Lung (tissue), 12 donors: ENCODE measurements around the gene LIFR. TPM values are rescaled to one million over a fixed set of nuclear protein-coding genes. Genes with fewer than 3 reads are reported as not detected.
"Not testable (repeated sequence)": the region's sequence is repeated elsewhere in the genome, so short reads cannot be mapped to it uniquely, and the experiment has no call there.

Experiments
- ATAC-seq: fragments of 200-7000 bp; cut with Tn5 transposase; one replicate; pipeline ENCODE4 v1.9.1; 2020; ENCODE audit warnings: moderate number of reproducible peaks; ENCODE audit not compliant: insufficient read depth, low FRiP score
- DNase-seq, 3 donors: peaks; one replicate each; pipeline ENCODE4 v3.0.0-alpha.2; 2013 to 2017
- H3K27ac ChIP-seq, 2 donors: one replicate each; pipeline ENCODE4 v1.5.1; 2013; ENCODE audit warnings: mild to moderate bottlenecking in 2 of 2, moderate library complexity in 2 of 2, control low read depth in 1 of 2, inconsistent platforms in 1 of 2, low read depth in 1 of 2, low read length in 1 of 2
- H3K27me3 ChIP-seq, 3 donors: one replicate each; pipeline ENCODE4 v1.5.1; 2013; ENCODE audit warnings: low read length in 2 of 3; ENCODE audit not compliant: control insufficient read depth in 3 of 3, insufficient read depth in 3 of 3
- H3K36me3 ChIP-seq, 4 donors: one replicate each; pipeline ENCODE4 v1.5.1; 2013; ENCODE audit warnings: low read length in 4 of 4, mild to moderate bottlenecking in 1 of 4, moderate library complexity in 1 of 4; ENCODE audit not compliant: control insufficient read depth in 4 of 4, insufficient read depth in 4 of 4
- H3K4me1 ChIP-seq, 5 donors: one replicate each; pipeline ENCODE4 v1.5.1; 2013; ENCODE audit warnings: low read length in 5 of 5, mild to moderate bottlenecking in 2 of 5, moderate library complexity in 1 of 5; ENCODE audit not compliant: control insufficient read depth in 5 of 5, insufficient read depth in 5 of 5
- H3K4me3 ChIP-seq: one replicate; pipeline ENCODE4 v1.5.1; 2013; ENCODE audit warnings: mild to moderate bottlenecking, control low read depth, moderate library complexity
- H3K9ac ChIP-seq, 2 donors: one replicate each; pipeline ENCODE4 v1.5.1; 2013; ENCODE audit warnings: low read length in 2 of 2, control low read depth in 1 of 2; ENCODE audit not compliant: insufficient read depth in 1 of 2
- H3K9me3 ChIP-seq, 4 donors: one replicate each; pipeline ENCODE4 v1.5.1; 2013; ENCODE audit warnings: low read length in 3 of 4, mild to moderate bottlenecking in 1 of 4, moderate library complexity in 1 of 4; ENCODE audit not compliant: control insufficient read depth in 4 of 4, insufficient read depth in 3 of 4
- WGBS, 2 donors: extraction: QIAGEN DNeasy Blood & Tissue Kit; methylation state at CpG; one replicate each; pipeline ENCODE4 v1.1.7; 2013; 5-methylcytosine and 5-hydroxymethylcytosine counted together
- polyA plus RNA-seq, 2 donors: library from polyadenylated mRNA; stranded (reverse); fragments of 200-250 nt; gene quantifications; one replicate each; pipeline ENCODE4 v1.2.1, GENCODE V29; 2013
- total RNA-seq, 2 donors: library from RNA; depleted of rRNA in 1 of 2; stranded (reverse); fragments of >200 nt in 1 of 2; gene quantifications; one replicate each; pipeline ENCODE4 v1.2.1, GENCODE V29; 2014 to 2021
- TF ChIP-seq, protein P1 (sequence below): IDR thresholded peaks from 2 replicates; pipeline ENCODE4 v1.5.1; 2012; ENCODE audit warnings: mild to moderate bottlenecking; ENCODE audit errors: control extremely low read depth, extremely low read depth
- donor health status: control.
- donor health status: control.
- donor health status: Bipolar disorder and iron deficiency.
- donor health status: healthy.
- donor health status: DM: yes; HTN: yes; CAD: no.

Gene LIFR
- total and polyA plus RNA-seq, 4 donors = 14.2 to 345 (median 37.8) TPM

DNA sequence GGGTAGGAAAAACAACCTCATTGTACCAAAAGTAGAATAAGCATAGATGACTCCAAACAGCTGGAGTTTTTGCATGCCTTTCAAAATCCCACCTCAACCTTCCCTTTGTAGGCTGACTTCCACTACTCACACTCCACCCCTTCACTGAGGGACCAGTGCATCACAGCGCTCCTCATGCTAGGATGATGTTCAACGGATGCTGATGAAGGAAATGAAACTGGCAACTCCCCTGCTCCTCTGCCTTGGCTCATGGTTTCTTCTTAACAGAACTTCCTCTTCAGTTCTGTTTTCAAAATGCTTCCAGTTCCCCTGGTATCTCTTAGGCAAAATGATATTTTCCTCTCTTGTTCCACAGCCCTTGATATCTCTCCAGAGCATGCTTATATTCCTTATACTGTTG is 29.0 kb downstream of the LIFR start:
- H3K4me3 ChIP-seq = no peak overlapping the region
- H3K4me1 ChIP-seq = peaks cover 2 to 22% (median 12%) of the 10 kb centered on the region in 5 donors
- ATAC-seq (no peak), DNase-seq (no peak)
- H3K27ac ChIP-seq = no peak overlapping the region
- no peak overlapping the region for H3K9ac ChIP-seq
- 56 to 64% methylated on average over 2 of the region's 2 CpGs for WGBS, 2 donors
- H3K9me3 ChIP-seq = no peaks in the 10 kb centered on the region
- peaks cover 6 to 55% (median 17%) of the 10 kb centered on the region in 4 donors for H3K36me3 ChIP-seq
- H3K27me3 ChIP-seq = no peaks in the 10 kb centered on the region
- TF ChIP-seq, protein P1, sequence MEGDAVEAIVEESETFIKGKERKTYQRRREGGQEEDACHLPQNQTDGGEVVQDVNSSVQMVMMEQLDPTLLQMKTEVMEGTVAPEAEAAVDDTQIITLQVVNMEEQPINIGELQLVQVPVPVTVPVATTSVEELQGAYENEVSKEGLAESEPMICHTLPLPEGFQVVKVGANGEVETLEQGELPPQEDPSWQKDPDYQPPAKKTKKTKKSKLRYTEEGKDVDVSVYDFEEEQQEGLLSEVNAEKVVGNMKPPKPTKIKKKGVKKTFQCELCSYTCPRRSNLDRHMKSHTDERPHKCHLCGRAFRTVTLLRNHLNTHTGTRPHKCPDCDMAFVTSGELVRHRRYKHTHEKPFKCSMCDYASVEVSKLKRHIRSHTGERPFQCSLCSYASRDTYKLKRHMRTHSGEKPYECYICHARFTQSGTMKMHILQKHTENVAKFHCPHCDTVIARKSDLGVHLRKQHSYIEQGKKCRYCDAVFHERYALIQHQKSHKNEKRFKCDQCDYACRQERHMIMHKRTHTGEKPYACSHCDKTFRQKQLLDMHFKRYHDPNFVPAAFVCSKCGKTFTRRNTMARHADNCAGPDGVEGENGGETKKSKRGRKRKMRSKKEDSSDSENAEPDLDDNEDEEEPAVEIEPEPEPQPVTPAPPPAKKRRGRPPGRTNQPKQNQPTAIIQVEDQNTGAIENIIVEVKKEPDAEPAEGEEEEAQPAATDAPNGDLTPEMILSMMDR = no peak

DNA sequence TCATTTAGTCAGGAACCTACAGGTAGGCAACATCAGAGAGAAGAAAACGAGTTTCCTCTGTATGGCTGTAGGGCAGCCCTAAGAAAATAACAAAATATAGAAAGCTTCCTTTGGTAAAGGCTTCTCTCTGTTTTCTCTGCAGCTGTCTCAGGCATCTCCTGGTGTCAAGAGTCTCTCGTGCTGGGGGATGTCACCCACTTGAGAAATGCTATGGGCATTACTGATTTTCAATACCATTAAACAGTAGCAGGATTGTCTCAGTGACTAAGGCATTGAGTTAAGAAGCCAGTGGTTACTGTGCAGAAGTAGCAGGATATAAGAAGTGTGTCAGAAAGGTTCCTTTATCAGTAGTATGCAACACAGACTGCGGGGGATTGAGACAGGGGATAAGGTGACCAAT is 32.4 kb downstream of the LIFR start:
- no peak overlapping the region for H3K27ac ChIP-seq
- WGBS, 2 donors = 86 to 90% methylated on average over 3 of the region's 3 CpGs
- H3K9ac ChIP-seq = no peak overlapping the region
- TF ChIP-seq, protein P1 = no peak
- ATAC-seq (no peak), DNase-seq (no peak)
- H3K4me3 ChIP-seq = no peak overlapping the region
- H3K9me3 ChIP-seq = peaks cover 0 to 2% (median 0%) of the 10 kb centered on the region in 4 donors
- H3K27me3 ChIP-seq = no peaks in the 10 kb centered on the region
- peaks cover 16 to 82% (median 30%) of the 10 kb centered on the region in 4 donors for H3K36me3 ChIP-seq
- peaks cover 0 to 15% (median 8%) of the 10 kb centered on the region in 5 donors for H3K4me1 ChIP-seq

DNA sequence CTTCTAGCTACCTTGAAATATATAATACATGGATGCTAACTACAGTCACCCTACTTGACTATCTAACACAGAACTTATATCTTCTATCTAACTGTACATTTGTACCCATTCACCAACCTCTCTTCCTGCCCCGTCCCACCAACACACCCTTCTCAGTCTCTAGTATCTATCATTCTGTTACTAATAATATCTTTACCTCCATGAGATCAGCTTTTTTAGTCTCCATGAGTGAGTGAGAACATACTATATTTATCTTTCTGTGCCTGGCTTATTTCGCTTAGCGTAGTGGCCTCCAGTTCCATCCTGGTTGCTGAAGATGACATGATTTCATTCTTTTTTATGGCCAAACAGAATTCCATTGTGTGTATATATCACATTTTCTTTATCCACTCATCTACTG is 37.0 kb downstream of the LIFR start:
- H3K9me3 ChIP-seq = peaks cover 0 to 2% (median 0%) of the 10 kb centered on the region in 4 donors
- no peak overlapping the region for H3K27ac ChIP-seq
- peaks cover 0 to 10% (median 0%) of the 10 kb centered on the region in 5 donors for H3K4me1 ChIP-seq
- no peak for ATAC-seq
- no peaks in the 10 kb centered on the region for H3K27me3 ChIP-seq
- no peak for DNase-seq
- H3K36me3 ChIP-seq = peaks cover 12 to 66% (median 22%) of the 10 kb centered on the region in 4 donors
- H3K9ac ChIP-seq = no peak overlapping the region
- TF ChIP-seq, protein P1 = no peak
- no peak overlapping the region for H3K4me3 ChIP-seq
- WGBS, 2 donors = 94 to 98% methylated on average over 3 of the region's 3 CpGs

DNA sequence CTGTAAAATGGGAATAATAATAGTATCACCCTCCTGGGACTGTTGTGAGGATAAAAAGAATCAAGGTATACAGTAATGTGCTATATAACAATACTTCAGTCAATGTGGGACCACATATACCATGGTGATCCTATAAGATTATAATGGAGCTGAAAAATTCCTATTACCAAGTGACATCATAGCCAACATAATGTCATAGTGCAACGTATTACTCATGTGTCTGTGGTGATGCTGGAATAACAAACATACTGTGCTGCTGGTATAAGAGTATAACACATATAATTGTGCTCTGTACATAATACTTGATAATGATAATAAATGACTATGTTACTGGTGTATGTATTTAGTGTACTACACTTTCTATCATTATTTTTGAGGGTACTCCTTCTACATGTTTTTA is 38.1 kb downstream of the LIFR start:
- peaks cover 0 to 11% (median 0%) of the 10 kb centered on the region in 5 donors for H3K4me1 ChIP-seq
- no peak overlapping the region for H3K9ac ChIP-seq
- TF ChIP-seq, protein P1 = no peak
- ATAC-seq = no peak
- no peak overlapping the region for H3K4me3 ChIP-seq
- DNase-seq = no peak
- WGBS, 2 donors = 83 to 86% methylated on average over 1 of the region's 1 CpG
- peaks cover 5 to 55% (median 21%) of the 10 kb centered on the region in 4 donors for H3K36me3 ChIP-seq
- H3K27ac ChIP-seq = no peak overlapping the region
- H3K9me3 ChIP-seq = peaks cover 0 to 2% (median 0%) of the 10 kb centered on the region in 4 donors
- no peaks in the 10 kb centered on the region for H3K27me3 ChIP-seq

DNA sequence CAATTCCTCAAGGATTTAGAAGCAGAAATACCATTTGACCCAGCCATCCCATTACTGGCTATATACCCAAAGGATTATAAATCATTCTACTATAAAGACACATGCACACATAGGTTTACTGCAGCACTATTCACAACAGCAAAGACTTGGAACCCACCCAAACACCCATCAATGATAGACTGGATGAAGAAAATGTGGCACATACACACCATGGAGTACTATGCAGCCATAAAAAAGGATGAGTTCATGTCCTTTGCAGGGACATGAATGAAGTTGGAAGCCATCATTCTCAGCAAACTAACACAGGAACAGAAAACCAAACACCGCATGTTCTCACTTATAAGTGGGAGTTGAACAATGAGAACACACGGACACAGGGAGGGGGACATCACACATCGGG is 39.8 kb downstream of the LIFR start:
- not testable (repeated sequence) for H3K4me3 ChIP-seq, H3K9me3 ChIP-seq, H3K27me3 ChIP-seq, DNase-seq, H3K9ac ChIP-seq, H3K27ac ChIP-seq, ATAC-seq
- peaks cover 0 to 14% (median 0%) of the 10 kb centered on the region in 5 donors for H3K4me1 ChIP-seq
- WGBS, 2 donors = 96 to 97% methylated on average over 3 of the region's 3 CpGs
- H3K36me3 ChIP-seq = peaks cover 4 to 49% (median 16%) of the 10 kb centered on the region in 4 donors
